Vagina (tissue), 2 donors: ENCODE measurements around the gene ST6GALNAC3.

Experiments
- POLR2A ChIP-seq, 2 donors: fragments of 450-650 bp; IDR thresholded peaks; one replicate each; pipeline ENCODE4 v1.6.1; 2017; ENCODE audit warnings: antibody characterized with exemption in 2 of 2, mild to moderate bottlenecking in 2 of 2, moderate library complexity in 2 of 2
- POLR2AphosphoS5 ChIP-seq, 2 donors: sonication (generic); formaldehyde crosslinking; IDR thresholded peaks; one replicate each; pipeline ENCODE4 v1.9.0; 2017; ENCODE audit warnings: antibody characterized with exemption in 2 of 2, mild to moderate bottlenecking in 2 of 2, low read depth in 1 of 2; ENCODE audit not compliant: insufficient read depth in 1 of 2
- TF ChIP-seq, protein P1 (sequence below), 3 experiments: fragments of 450-650 bp in 2 of 3; fragments of 200-600 bp in 1 of 3; sonication (generic) in 1 of 3; IDR thresholded peaks; one replicate each; pipeline ENCODE4 v1.5.1; 2017 to 2019; ENCODE audit warnings: antibody characterized with exemption in 3 of 3, mild to moderate bottlenecking in 2 of 3, moderate library complexity in 2 of 3

GRCh38 chr1:76229279-76230005, 154.9 kb downstream of the ST6GALNAC3 start:
- TF ChIP-seq, protein P1, sequence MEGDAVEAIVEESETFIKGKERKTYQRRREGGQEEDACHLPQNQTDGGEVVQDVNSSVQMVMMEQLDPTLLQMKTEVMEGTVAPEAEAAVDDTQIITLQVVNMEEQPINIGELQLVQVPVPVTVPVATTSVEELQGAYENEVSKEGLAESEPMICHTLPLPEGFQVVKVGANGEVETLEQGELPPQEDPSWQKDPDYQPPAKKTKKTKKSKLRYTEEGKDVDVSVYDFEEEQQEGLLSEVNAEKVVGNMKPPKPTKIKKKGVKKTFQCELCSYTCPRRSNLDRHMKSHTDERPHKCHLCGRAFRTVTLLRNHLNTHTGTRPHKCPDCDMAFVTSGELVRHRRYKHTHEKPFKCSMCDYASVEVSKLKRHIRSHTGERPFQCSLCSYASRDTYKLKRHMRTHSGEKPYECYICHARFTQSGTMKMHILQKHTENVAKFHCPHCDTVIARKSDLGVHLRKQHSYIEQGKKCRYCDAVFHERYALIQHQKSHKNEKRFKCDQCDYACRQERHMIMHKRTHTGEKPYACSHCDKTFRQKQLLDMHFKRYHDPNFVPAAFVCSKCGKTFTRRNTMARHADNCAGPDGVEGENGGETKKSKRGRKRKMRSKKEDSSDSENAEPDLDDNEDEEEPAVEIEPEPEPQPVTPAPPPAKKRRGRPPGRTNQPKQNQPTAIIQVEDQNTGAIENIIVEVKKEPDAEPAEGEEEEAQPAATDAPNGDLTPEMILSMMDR (IDR thresholded peaks at IDR 0.05) = no peak
- TF ChIP-seq POLR2AphosphoS5 (IDR thresholded peaks at IDR 0.05; ENCODE audit: insufficient read depth in 1 of 2, low read depth in 1 of 2) (no peak), POLR2A (IDR thresholded peaks at IDR 0.05) (no peak)
